ENCODE measurements around the gene PIWIL4.

The PIWIL4 gene

DNA sequence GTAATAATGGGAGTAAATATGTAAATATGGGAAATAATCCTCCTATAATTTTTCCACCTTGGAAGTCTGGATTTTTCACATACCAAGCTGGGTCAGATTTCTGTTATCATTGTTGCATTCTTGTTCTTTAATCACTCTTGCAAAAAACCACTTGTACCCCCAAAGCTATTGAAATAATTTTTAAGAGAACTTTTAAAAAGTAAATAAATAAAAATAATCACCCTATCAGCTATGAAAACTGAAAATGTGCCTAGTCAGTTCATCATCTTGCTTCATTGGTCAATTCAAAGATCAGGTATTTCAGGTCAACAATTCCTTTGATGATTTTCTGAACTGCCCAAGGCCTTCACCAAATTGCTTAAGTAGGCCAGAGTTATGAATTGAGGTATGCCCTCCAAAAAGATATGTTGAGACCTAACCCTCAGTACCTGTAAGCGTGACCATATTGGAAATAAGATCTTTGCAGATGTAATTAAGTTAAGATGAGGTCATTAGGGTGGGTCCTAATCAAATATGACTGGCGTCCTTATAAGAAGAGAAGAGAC, 95.8 kb downstream of the PIWIL4 start:
- no peak for DNase-seq (ENCODE audit: low read depth)

DNA sequence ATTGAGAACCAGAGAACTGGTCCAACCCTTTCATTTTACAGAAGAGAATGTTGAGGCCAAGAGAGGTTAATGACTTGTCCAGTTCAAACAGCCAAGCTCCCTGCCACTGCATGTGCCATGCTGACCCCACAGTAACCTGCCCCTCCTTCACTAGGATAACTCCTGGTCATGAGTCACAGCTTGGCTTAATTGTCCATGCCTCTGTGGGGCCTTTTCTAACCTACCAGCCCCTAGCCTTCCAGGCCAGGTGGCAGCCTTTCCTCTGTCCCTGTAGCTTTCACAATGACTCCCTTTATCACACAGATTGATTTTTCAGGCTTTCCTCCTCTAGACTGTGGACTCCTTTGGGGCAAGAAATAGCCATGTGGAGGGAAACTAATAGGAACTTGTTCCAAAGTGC, 97.2 kb downstream of the PIWIL4 start:
- DNase-seq (ENCODE audit: low read depth): peak; percentile 20

DNA sequence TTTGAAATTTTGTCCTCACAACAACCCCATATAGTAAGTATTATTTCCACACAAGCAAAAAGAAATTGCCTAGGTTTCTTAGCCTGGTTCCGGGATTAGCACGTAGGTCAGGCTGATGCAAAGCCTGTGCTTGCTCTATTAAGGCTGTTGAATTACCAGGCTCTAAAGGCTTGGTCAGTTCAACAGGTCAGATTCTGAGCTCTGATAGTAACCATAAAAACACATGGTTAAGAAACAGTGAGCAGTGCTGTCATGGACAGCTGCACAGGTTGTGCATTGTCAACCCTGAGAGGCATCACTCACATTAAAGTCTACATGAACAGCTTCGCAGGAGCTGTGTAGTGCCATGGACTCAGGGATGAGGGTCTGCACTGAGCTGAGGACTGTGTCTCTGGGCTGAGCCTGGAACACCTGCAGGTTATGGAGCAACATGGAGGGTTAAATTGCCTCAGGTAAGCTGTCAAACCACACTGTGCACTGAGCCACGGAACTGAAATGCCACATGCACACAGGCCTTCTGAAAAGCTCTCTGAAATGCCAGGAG, 98.0 kb downstream of the PIWIL4 start:
- DNase-seq (ENCODE audit: low read depth): no peak

DNA sequence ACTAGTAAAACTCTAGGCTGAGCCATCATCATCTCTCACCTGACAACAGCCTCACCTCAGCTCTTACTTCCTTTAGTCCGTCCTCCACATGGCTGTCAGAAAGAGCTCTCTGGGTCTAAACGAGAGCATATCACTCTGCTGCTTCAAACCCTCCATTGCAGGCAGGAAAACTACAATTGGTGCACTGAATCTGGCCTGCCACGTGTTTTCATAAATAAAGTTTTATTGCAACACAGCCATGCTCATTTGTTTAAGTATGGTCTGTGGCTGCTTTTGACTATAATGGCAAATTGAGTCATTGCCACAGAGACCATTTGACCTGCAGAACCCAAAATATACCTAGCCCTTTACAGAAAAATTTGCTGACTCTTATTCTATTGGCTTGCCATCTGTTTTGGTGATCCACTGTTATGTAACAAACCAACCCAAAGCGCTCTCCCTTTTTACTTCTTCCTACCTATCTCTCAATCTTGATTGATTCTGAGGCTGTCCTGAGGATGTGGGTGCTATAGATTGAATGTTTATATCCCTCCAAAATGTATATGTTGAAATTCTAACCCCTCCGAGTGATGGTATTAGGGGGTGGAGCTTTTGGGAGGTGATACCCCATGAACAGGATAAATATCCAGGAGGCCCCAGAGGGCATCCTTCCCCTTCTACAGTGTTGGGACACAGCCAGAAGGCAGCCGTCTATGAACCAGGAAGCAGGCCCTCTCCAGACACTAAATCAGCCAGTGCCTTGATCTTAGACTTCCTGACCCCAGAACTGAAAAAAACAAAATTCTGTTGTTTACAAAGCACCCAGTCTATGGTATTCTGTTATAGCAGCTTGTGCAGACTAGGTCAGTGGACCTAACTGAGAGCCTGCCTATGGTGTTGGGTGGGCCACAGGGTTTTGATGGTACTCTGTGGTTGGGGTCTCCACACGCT, 99.9 kb downstream of the PIWIL4 start:
- DNase-seq (ENCODE audit: low read depth): no peak

DNA sequence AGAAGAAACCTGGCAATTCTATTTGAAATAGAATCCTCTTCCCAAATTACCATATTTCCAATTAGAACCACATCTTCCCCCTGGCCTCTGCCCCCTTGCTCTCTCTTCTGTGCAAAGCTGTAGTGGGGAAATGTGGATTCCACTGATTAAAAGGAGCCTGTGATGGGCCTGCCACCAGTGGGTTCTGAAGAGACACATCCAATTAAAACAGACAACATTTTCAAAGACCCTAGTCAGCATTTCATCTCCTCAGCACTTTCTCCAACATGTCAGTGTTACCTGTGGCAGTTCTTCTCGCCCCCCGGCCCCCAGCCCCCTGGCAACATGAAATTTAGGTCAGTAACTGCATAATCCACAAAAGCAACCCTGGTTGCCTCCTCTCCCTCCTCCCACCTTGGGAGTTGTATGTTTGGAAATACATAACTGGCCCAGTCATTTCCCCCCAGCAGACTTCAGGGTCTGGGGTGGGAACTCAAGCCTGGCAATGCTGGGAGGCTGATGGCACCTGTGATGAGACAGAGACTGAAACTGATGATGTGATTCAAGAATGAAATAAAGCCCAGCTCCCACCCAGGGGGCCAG, 101.1 kb downstream of the PIWIL4 start:
- no peak for DNase-seq (ENCODE audit: low read depth)

DNA sequence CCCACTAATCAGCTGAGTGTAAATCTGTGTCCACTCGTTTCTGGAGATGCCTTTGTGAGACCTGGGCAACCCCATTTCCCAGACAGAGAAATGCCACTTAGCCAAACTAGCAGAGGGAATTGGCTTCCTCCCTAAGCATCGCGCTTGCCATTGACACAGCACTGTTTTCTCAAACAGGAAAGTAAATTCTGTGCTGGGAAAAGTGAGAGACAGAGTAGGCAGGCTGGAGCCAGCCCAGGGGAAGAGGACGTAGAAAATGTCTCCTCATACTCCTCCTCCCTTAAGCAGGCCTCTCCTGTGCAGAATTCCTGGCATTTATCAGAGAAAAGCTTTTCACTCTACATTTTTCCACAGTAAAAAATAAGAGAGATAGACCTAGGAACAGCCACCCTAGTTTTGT, 101.9 kb downstream of the PIWIL4 start:
- no peak for DNase-seq (ENCODE audit: low read depth)
